ENCODE measurements around the gene PTGR2.

DNA sequence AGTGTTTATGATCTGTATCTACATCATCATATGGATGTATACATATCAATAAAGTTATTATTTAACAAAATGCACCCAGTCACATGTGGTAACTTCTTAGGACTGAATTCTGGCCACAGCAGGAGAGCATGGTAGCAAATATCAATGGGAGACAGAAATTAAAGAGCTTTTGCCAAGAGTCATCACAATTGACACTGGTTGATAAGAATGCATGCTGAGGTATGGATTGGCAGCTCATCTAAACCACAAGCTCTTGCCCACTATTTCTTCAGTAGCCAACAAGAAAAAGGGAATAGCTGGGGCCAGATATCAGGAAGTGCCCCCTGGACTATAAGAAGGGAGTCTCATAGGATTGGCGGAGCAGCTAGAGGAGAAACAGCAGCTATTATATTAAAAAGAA lies 9.4 kb upstream of the PTGR2 start:
- no peak for TF ChIP-seq CTCF (IDR thresholded peaks at IDR 0.05; ENCODE audit: control extremely low read depth in 1 of 3, insufficient read depth in 1 of 3, low read depth in 1 of 3, low read length in 3 of 3)
- no peak for TF ChIP-seq ZNF274 (IDR thresholded peaks at IDR 0.05; ENCODE audit: borderline replicate concordance, extremely low read depth, low read length)
- TF ChIP-seq CEBPB (IDR thresholded peaks at IDR 0.05; ENCODE audit: low read depth, low read length), result no peak
- no peak for TF ChIP-seq RXRA (IDR thresholded peaks at IDR 0.05; ENCODE audit: insufficient read depth, low read depth, low read length)
- TF ChIP-seq POLR2A (IDR thresholded peaks at IDR 0.05; ENCODE audit: control extremely low read depth in 1 of 2, low read depth in 2 of 2, low read length in 2 of 2), result no peak
- no peak for TF ChIP-seq CHD1 (IDR thresholded peaks at IDR 0.05; ENCODE audit: low read depth, low read length)
- TF ChIP-seq POLR2AphosphoS5 (IDR thresholded peaks at IDR 0.05; ENCODE audit: low read depth, low read length), result no peak
- TF ChIP-seq SIN3A (conservative IDR thresholded peaks at IDR 0.05 in 1 of 2, IDR thresholded peaks at IDR 0.05 in 1 of 2; ENCODE audit: low read depth in 1 of 2, low read length in 2 of 2), result no peak
- TF ChIP-seq EZH2 (IDR thresholded peaks at IDR 0.05; ENCODE audit: low read depth, low read length, severe bottlenecking), result no peak
- TF ChIP-seq EP300 (IDR thresholded peaks at IDR 0.05; ENCODE audit: borderline replicate concordance in 1 of 2, low read depth in 2 of 2, low read length in 2 of 2), result no peak
- TF ChIP-seq KDM1A (IDR thresholded peaks at IDR 0.05; ENCODE audit: borderline replicate concordance, low read length), result no peak
- no peak for TF ChIP-seq JUN (IDR thresholded peaks at IDR 0.05; ENCODE audit: low read depth, low read length)
- no peak for TF ChIP-seq JUND (IDR thresholded peaks at IDR 0.05; ENCODE audit: low read length)
- no peak for TF ChIP-seq BCL11A (IDR thresholded peaks at IDR 0.05; ENCODE audit: low read depth in 2 of 2, low read length in 2 of 2)
